Mesothelial cell of epicardium (in vitro differentiated cells): Measurements from ENCODE around the gene CD38. TPM values are rescaled to one million over a fixed set of nuclear protein-coding genes. Genes with fewer than 3 reads are reported as not detected.

Source experiments
- DNase-seq, 2 experiments: peaks; one replicate each; pipeline ENCODE4 v3.0.0; 2021; ENCODE audit warnings: low spot score in 2 of 2; ENCODE audit not compliant: unreplicated experiment in 2 of 2
- H3K27ac Mint-ChIP-seq: 2 replicates; pipeline ENCODE4 v1.8.0; 2021; ENCODE audit warnings: mixed read lengths
- H3K27me3 Mint-ChIP-seq: 2 replicates; pipeline ENCODE4 v1.8.0; 2021; ENCODE audit warnings: low read depth, mixed read lengths
- H3K36me3 Mint-ChIP-seq: 2 replicates; pipeline ENCODE4 v1.8.0; 2021; ENCODE audit warnings: mixed read lengths
- H3K4me1 Mint-ChIP-seq: 2 replicates; pipeline ENCODE4 v1.8.0; 2021; ENCODE audit warnings: mixed read lengths
- H3K4me3 Mint-ChIP-seq: 2 replicates; pipeline ENCODE4 v1.8.0; 2021; ENCODE audit warnings: mild to moderate bottlenecking, moderate library complexity, mixed read lengths
- H3K9me3 Mint-ChIP-seq: 2 replicates; pipeline ENCODE4 v1.8.0; 2021; ENCODE audit warnings: mixed read lengths
- CTCF ChIP-seq: fragments of 200-600 bp; sonication (generic); IDR thresholded peaks from one replicate; pipeline ENCODE4 v1.5.0; 2021; ENCODE audit warnings: antibody characterized with exemption; ENCODE audit not compliant: unreplicated experiment
- total RNA-seq: library from RNA; stranded (reverse); gene quantifications from 3 replicates; pipeline ENCODE4 v1.2.1, GENCODE V29; 2021

CD38 gene
- total RNA-seq, 1 donor from 2014 or later = 0.20 TPM

- Mint-ChIP-seq H3K4me3 (no peak overlapping the region), H3K27ac (no peak overlapping the region)
These were observed 39.3 kb upstream of the CD38 start for GRCh38 chr4:15738877-15739276.

GRCh38 chr4:15740764-15741404 is 37.2 kb upstream of the CD38 start:
- Mint-ChIP-seq H3K36me3 (peaks cover 1% of the 10 kb centered on the region), H3K4me3 (no peak overlapping the region), H3K27ac (no peak overlapping the region), H3K4me1 (peaks cover 6% of the 10 kb centered on the region), H3K27me3 (no peaks in the 10 kb centered on the region), H3K9me3 (peaks cover 12% of the 10 kb centered on the region)
- DNase-seq = no peak
- TF ChIP-seq CTCF = no peak

More at GRCh38 chr4:15738877-15739276, 39.3 kb upstream of the CD38 start:
- no peak for TF ChIP-seq CTCF
- peaks cover 5% of the 10 kb centered on the region for H3K4me1 Mint-ChIP-seq
- peaks cover 1% of the 10 kb centered on the region for H3K36me3 Mint-ChIP-seq
- H3K9me3 Mint-ChIP-seq = peaks cover 11% of the 10 kb centered on the region
- H3K27me3 Mint-ChIP-seq = no peaks in the 10 kb centered on the region
- no peak for DNase-seq

- H3K27ac Mint-ChIP-seq = no peak overlapping the region
- H3K9me3 Mint-ChIP-seq = peaks cover 17% of the 10 kb centered on the region
- no peaks in the 10 kb centered on the region for H3K27me3 Mint-ChIP-seq
- no peak for DNase-seq
- no peak for TF ChIP-seq CTCF
- H3K36me3 Mint-ChIP-seq = peaks cover 1% of the 10 kb centered on the region
- no peak overlapping the region for H3K4me3 Mint-ChIP-seq
- H3K4me1 Mint-ChIP-seq = peaks cover 6% of the 10 kb centered on the region
These were observed 36.0 kb upstream of the CD38 start for GRCh38 chr4:15742083-15742582.

GRCh38 chr4:15742637-15743036 is 35.5 kb upstream of the CD38 start:
- no peak overlapping the region for H3K4me3 Mint-ChIP-seq
- no peak overlapping the region for H3K27ac Mint-ChIP-seq

GRCh38 chr4:15744016-15744545 is 34.0 kb upstream of the CD38 start:
- no peak for TF ChIP-seq CTCF
- Mint-ChIP-seq H3K36me3 (peaks cover 1% of the 10 kb centered on the region), H3K27me3 (no peaks in the 10 kb centered on the region), H3K27ac (no peak overlapping the region), H3K9me3 (peaks cover 17% of the 10 kb centered on the region), H3K4me1 (peaks cover 1% of the 10 kb centered on the region), H3K4me3 (no peak overlapping the region)
- no peak for DNase-seq

More at GRCh38 chr4:15742637-15743036, 35.5 kb upstream of the CD38 start:
- no peak for TF ChIP-seq CTCF
- peaks cover 6% of the 10 kb centered on the region for H3K4me1 Mint-ChIP-seq
- peaks cover 17% of the 10 kb centered on the region for H3K9me3 Mint-ChIP-seq
- no peaks in the 10 kb centered on the region for H3K27me3 Mint-ChIP-seq
- H3K36me3 Mint-ChIP-seq = peaks cover 1% of the 10 kb centered on the region
- no peak for DNase-seq
